Gastroesophageal sphincter (tissue), 3 donors: ENCODE measurements around the gene AKAP5.

Experiments used
- CTCF ChIP-seq, 4 experiments: fragments of 200-600 bp in 2 of 4; fragments of 450-650 bp in 2 of 4; sonication (generic) in 1 of 4; IDR thresholded peaks; one replicate each; pipeline ENCODE4 v1.5.1; 2017 to 2019; ENCODE audit warnings: antibody characterized with exemption in 4 of 4, mild to moderate bottlenecking in 2 of 4, moderate library complexity in 2 of 4
- EP300 ChIP-seq: sonication (generic); formaldehyde crosslinking; IDR thresholded peaks from one replicate; pipeline ENCODE4 v1.6.1; 2017; ENCODE audit warnings: antibody characterized with exemption, mild to moderate bottlenecking
- POLR2A ChIP-seq, 2 donors: fragments of 450-650 bp; IDR thresholded peaks; one replicate each; pipeline ENCODE4 v1.6.1; 2017; ENCODE audit warnings: antibody characterized with exemption in 2 of 2, mild to moderate bottlenecking in 2 of 2, moderate library complexity in 1 of 2
- POLR2AphosphoS5 ChIP-seq: sonication (generic); formaldehyde crosslinking; IDR thresholded peaks from one replicate; pipeline ENCODE4 v1.6.1; 2017; ENCODE audit warnings: antibody characterized with exemption

GRCh38 chr14:64438181-64438841 lies 27.0 kb upstream of the AKAP5 start:
- no peak for TF ChIP-seq CTCF (IDR thresholded peaks at IDR 0.05)
- TF ChIP-seq POLR2A (IDR thresholded peaks at IDR 0.05): no peak
- no peak for TF ChIP-seq EP300
- TF ChIP-seq POLR2AphosphoS5: no peak
